ENCODE measurements around the gene CACNB4. TPM values are rescaled to one million over a fixed set of nuclear protein-coding genes. Genes with fewer than 3 reads are reported as not detected.

The CACNB4 gene
- total RNA-seq, 4 donors from 2014 or later = 3.5 to 4.8 (median 4.3) TPM

GRCh38 chr2:152106464-152106863 is 7.6 kb upstream of the CACNB4 start:
- DNase-seq (ENCODE audit: low spot score in 2 of 2) = no peak
- no peaks in the 10 kb centered on the region for H3K36me3 ChIP-seq
- H3K27me3 ChIP-seq = peaks cover 0 to 3% of the 10 kb centered on the region in 2 donors
- TF ChIP-seq POLR2A (IDR thresholded peaks at IDR 0.05) (no peak), EP300 (IDR thresholded peaks at IDR 0.05) (no peak), CTCF (IDR thresholded peaks at IDR 0.05) (no peak)
- no peak overlapping the region for H3K4me3 ChIP-seq
- H3K4me1 ChIP-seq = no peaks in the 10 kb centered on the region
- no peaks in the 10 kb centered on the region for H3K9me3 ChIP-seq
- no peak overlapping the region for H3K27ac ChIP-seq
- WGBS, 2 donors = 91 to 94% methylated on average over 4 of the region's 4 CpGs

DNA sequence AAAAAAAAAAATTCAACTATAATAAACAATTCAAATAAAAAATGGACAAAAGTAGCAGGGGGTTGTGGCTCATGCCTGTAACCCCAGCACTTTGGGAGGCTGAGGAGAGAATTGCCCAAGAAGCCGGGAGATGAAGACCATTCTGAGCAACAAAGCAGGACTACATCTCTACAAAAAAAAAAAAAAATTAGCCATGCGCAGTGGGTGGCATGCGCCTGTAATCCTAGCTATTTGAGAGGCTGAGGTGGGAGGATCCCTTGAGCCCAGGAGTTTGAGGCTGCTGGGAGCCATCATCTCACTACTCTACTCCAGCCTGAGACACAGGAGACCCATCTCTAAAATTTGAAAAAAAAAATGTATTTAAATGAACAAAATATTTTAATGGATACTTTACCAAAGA is 4.4 kb upstream of the CACNB4 start:
- no peak for TF ChIP-seq CTCF (IDR thresholded peaks at IDR 0.05)
- TF ChIP-seq EP300 (IDR thresholded peaks at IDR 0.05) = no peak
- no peak for TF ChIP-seq POLR2A (IDR thresholded peaks at IDR 0.05)
- Histone ChIP-seq H3K36me3 (no peaks in the 10 kb centered on the region), H3K9me3 (no peaks in the 10 kb centered on the region), H3K27ac (no peak overlapping the region), H3K4me3 (no peak overlapping the region), H3K27me3 (peaks cover 0 to 33% of the 10 kb centered on the region in 2 donors), H3K4me1 (peaks cover 0 to 16% (median 6%) of the 10 kb centered on the region in 4 donors)
- 89 to 92% methylated on average over 3 of the region's 3 CpGs for WGBS, 2 donors
- no peak for DNase-seq (ENCODE audit: low spot score in 2 of 2)

GRCh38 chr2:152100961-152101360 is 2.1 kb upstream of the CACNB4 start:
- 76 to 91% methylated on average over 2 of the region's 2 CpGs for WGBS, 2 donors
- Histone ChIP-seq H3K27me3 (peaks cover 0 to 37% of the 10 kb centered on the region in 2 donors), H3K36me3 (no peaks in the 10 kb centered on the region), H3K4me3 (no peak overlapping the region), H3K4me1 (peaks cover 0 to 29% (median 9%) of the 10 kb centered on the region in 4 donors), H3K9me3 (no peaks in the 10 kb centered on the region), H3K27ac (no peak overlapping the region)
- no peak for DNase-seq (ENCODE audit: low spot score in 2 of 2)
- TF ChIP-seq EP300 (IDR thresholded peaks at IDR 0.05) (no peak), POLR2A (IDR thresholded peaks at IDR 0.05) (no peak), CTCF (IDR thresholded peaks at IDR 0.05) (no peak)

DNA sequence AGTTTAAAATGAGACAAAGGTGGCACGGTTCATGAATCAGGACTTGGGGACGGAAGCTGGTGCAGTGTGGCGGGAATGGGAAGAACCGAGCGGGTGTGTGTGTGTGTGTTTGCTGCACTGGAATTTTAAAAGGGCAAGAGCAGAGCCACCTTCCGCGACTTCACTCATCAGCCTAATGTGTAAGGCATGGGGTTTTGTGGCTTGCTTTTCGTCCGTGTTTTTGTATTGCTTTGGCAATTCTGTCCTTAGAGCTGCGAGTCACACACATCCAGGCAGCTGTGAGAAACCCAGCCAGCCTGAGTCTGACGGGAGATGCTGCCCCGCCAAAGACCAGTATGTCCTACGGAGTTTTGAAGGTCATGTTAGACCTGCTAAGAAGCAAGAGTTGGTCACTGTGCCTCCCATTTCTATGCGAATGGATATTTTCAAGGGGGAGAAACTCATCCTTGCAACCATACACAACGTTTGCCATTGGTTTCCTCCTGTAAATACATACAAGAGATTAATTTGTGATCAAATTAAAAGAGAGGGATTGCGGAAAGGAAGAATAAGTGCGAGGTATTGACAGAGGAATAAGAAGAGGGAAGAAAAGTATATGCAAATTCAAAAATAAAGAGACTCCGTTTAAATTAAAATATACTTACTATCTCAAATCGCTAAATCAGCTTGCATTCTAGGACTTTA is 665 bp upstream of the CACNB4 start:
- no peak for DNase-seq (ENCODE audit: low spot score in 2 of 2)
- Histone ChIP-seq H3K4me1 (peaks cover 0 to 29% (median 9%) of the 10 kb centered on the region in 4 donors), H3K27me3 (peaks cover 0 to 37% of the 10 kb centered on the region in 2 donors), H3K4me3 (peak overlapping the region; percentile 38 to 68 (median 59)), H3K9me3 (no peaks in the 10 kb centered on the region), H3K27ac (no peak overlapping the region), H3K36me3 (no peaks in the 10 kb centered on the region)
- WGBS, 2 donors = 14 to 18% methylated on average over 19 of the region's 19 CpGs
- TF ChIP-seq EP300 (IDR thresholded peaks at IDR 0.05) (no peak), CTCF (IDR thresholded peaks at IDR 0.05) (no peak), POLR2A (IDR thresholded peaks at IDR 0.05) (no peak)

GRCh38 chr2:152097801-152098495 is 896 bp downstream of the CACNB4 start:
- no peak for DNase-seq (ENCODE audit: low spot score in 2 of 2)
- H3K27ac ChIP-seq = peak overlapping the region in 3 of 4 donors; percentile 5 to 70 (median 19)
- H3K4me3 ChIP-seq = peak overlapping the region; percentile 38 to 68 (median 59)
- H3K4me1 ChIP-seq = peaks cover 0 to 29% (median 9%) of the 10 kb centered on the region in 4 donors
- H3K9me3 ChIP-seq = no peaks in the 10 kb centered on the region
- WGBS, 2 donors = 1% methylated on average over 26 to 31 of the region's 52 CpGs
- peaks cover 0 to 37% of the 10 kb centered on the region in 2 donors for H3K27me3 ChIP-seq
- TF ChIP-seq POLR2A (IDR thresholded peaks at IDR 0.05) = no peak
- no peak for TF ChIP-seq EP300 (IDR thresholded peaks at IDR 0.05)
- no peak for TF ChIP-seq CTCF (IDR thresholded peaks at IDR 0.05)
- H3K36me3 ChIP-seq = no peaks in the 10 kb centered on the region

All from tibial nerve (tissue), 4 donors.